IMR-90 (cell line): ENCODE data around the gene SDHAF3.
"Not testable (repeated sequence)": the region's sequence is repeated elsewhere in the genome, so short reads cannot be mapped to it uniquely, and the experiment has no call there.

Experiments
- BHLHE40 ChIP-seq: fragments of 150-350 bp; IDR thresholded peaks from 2 replicates; pipeline ENCODE4 v1.6.1; 2016; ENCODE audit warnings: mild to moderate bottlenecking, low read depth, low read length
- CEBPB ChIP-seq: IDR thresholded peaks from 2 replicates; pipeline ENCODE4 v1.6.1; 2012; ENCODE audit warnings: low read depth, low read length, improper control_type of control experiment
- CTCF ChIP-seq: conservative IDR thresholded peaks from 2 replicates; pipeline ENCODE4 v1.5.1; 2012; ENCODE audit warnings: mild to moderate bottlenecking, low read depth, low read length, improper control_type of control experiment
- ELK1 ChIP-seq: fragments of 150-350 bp; IDR thresholded peaks from 2 replicates; pipeline ENCODE4 v1.6.1; 2016; ENCODE audit warnings: low read depth, mild to moderate bottlenecking, low read length, moderate library complexity, borderline replicate concordance
- MAFK ChIP-seq: IDR thresholded peaks from 2 replicates; pipeline ENCODE4 v1.6.1; 2012; ENCODE audit warnings: low read depth, low read length, improper control_type of control experiment
- MAZ ChIP-seq: IDR thresholded peaks from 2 replicates; pipeline ENCODE4 v1.6.1; 2012; ENCODE audit warnings: low read depth, mild to moderate bottlenecking, low read length, improper control_type of control experiment, moderate library complexity, borderline replicate concordance
- MXI1 ChIP-seq: IDR thresholded peaks from 2 replicates; pipeline ENCODE4 v1.6.1; 2012; ENCODE audit warnings: low read depth, mild to moderate bottlenecking, low read length, moderate library complexity, borderline replicate concordance
- NFE2L2 ChIP-seq: fragments of 150-350 bp; IDR thresholded peaks from 2 replicates; pipeline ENCODE4 v1.6.1; 2016; ENCODE audit warnings: low read depth, mild to moderate bottlenecking, low read length
- POLR2A ChIP-seq: IDR thresholded peaks from 2 replicates; pipeline ENCODE4 v1.6.1; 2012; ENCODE audit warnings: mild to moderate bottlenecking, low read depth, low read length
- RAD21 ChIP-seq: IDR thresholded peaks from 2 replicates; pipeline ENCODE4 v1.6.1; 2012; ENCODE audit warnings: low read length, improper control_type of control experiment
- RCOR1 ChIP-seq: IDR thresholded peaks from 2 replicates; pipeline ENCODE4 v1.6.1; 2012; ENCODE audit warnings: mild to moderate bottlenecking, low read length, improper control_type of control experiment; ENCODE audit not compliant: insufficient replicate concordance
- RFX5 ChIP-seq: IDR thresholded peaks from 2 replicates; pipeline ENCODE4 v1.8.0; 2012; ENCODE audit warnings: low read depth, mild to moderate bottlenecking, low read length, moderate library complexity
- USF2 ChIP-seq: fragments of 150-350 bp; IDR thresholded peaks from 2 replicates; pipeline ENCODE4 v1.6.1; 2017; ENCODE audit warnings: mild to moderate bottlenecking, antibody characterized with exemption, low read length, low read depth

- TF ChIP-seq CTCF, CEBPB, POLR2A, RAD21, USF2, BHLHE40, ELK1, RFX5, MAFK, RCOR1, MXI1, NFE2L2, MAZ: not testable (repeated sequence)
Observed at GRCh38 chr7:97072025-97072424, 45.5 kb upstream of the SDHAF3 start.
